OCI-LY1 (cell line): ENCODE results near the gene LRP6.

ENCODE experiments used
- H2AFZ ChIP-seq: fragments of 200-600 bp; sonication (generic), shearing (Covaris generic); 2 replicates; pipeline ENCODE4 v1.6.0; 2014; ENCODE audit warnings: antibody characterized with exemption, mild to moderate bottlenecking, low read length
- H3F3A ChIP-seq: fragments of 200-600 bp; sonication (generic), shearing (Covaris generic); 2 replicates; pipeline ENCODE4 v1.6.0; 2014; ENCODE audit warnings: mild to moderate bottlenecking, antibody characterized with exemption, low read length, moderate library complexity; ENCODE audit not compliant: insufficient read depth
- H3K27ac ChIP-seq: fragments of 200-600 bp; sonication (generic); 2 replicates; pipeline ENCODE4 v1.5.1; 2014; ENCODE audit warnings: low read length, mixed run types, mild to moderate bottlenecking, low read depth; ENCODE audit not compliant: poor library complexity, severe bottlenecking
- H3K27me3 ChIP-seq: fragments of 200-600 bp; sonication (generic); 2 replicates; pipeline ENCODE4 v1.6.0; 2014; ENCODE audit warnings: antibody characterized with exemption, mild to moderate bottlenecking, low read length, moderate library complexity; ENCODE audit not compliant: insufficient read depth
- H3K36me3 ChIP-seq: fragments of 200-600 bp; sonication (generic); 2 replicates; pipeline ENCODE4 v1.6.1; 2014; ENCODE audit warnings: mild to moderate bottlenecking, antibody characterized with exemption, low read length, moderate library complexity, mixed read lengths; ENCODE audit not compliant: insufficient read depth
- H3K4me1 ChIP-seq: fragments of 200-600 bp; sonication (generic); 2 replicates; pipeline ENCODE4 v1.5.1; 2014; ENCODE audit warnings: mild to moderate bottlenecking, low read length, moderate library complexity; ENCODE audit not compliant: insufficient read depth, severe bottlenecking
- H3K4me2 ChIP-seq: fragments of 200-600 bp; sonication (generic), shearing (Covaris generic); 2 replicates; pipeline ENCODE4 v1.6.1; 2014; ENCODE audit warnings: low read length
- H3K4me3 ChIP-seq: fragments of 200-600 bp; sonication (generic); 2 replicates; pipeline ENCODE4 v1.5.1; 2014; ENCODE audit warnings: low read length, low read depth, mild to moderate bottlenecking, mixed read lengths; ENCODE audit not compliant: poor library complexity, severe bottlenecking
- H3K79me2 ChIP-seq: fragments of 200-600 bp; shearing (Covaris generic); 2 replicates; pipeline ENCODE4 v1.6.1; 2016; ENCODE audit warnings: mixed run types, low read length, mixed read lengths; ENCODE audit not compliant: insufficient read depth
- H3K9ac ChIP-seq: fragments of 200-600 bp; sonication (generic), shearing (Covaris generic); 2 replicates; pipeline ENCODE4 v1.6.1; 2014; ENCODE audit warnings: mild to moderate bottlenecking, low read length, mixed read lengths
- H3K9me2 ChIP-seq: fragments of 200-600 bp; sonication (generic), shearing (Covaris generic); 2 replicates; pipeline ENCODE4 v1.6.1; 2014; ENCODE audit warnings: low read depth, mild to moderate bottlenecking, low read length, mixed read lengths
- H3K9me3 ChIP-seq: fragments of 200-600 bp; shearing (Covaris generic); 2 replicates; pipeline ENCODE4 v1.6.1; 2014; ENCODE audit warnings: low read length, mixed read lengths
- H4K20me1 ChIP-seq: fragments of 200-600 bp; sonication (generic), shearing (Covaris generic); 2 replicates; pipeline ENCODE4 v1.6.0; 2016; ENCODE audit warnings: mild to moderate bottlenecking, low read length; ENCODE audit not compliant: insufficient read depth
- CTCF ChIP-seq: fragments of 200-600 bp; sonication (generic), shearing (Covaris generic); IDR thresholded peaks from 2 replicates; pipeline ENCODE4 v1.5.1; 2017; ENCODE audit warnings: mild to moderate bottlenecking, antibody characterized with exemption, low read length, moderate library complexity, mixed read lengths
- EZH2 ChIP-seq: fragments of 200-600 bp; sonication (generic), shearing (Covaris generic); IDR thresholded peaks from 2 replicates; pipeline ENCODE4 v1.8.0; 2017; ENCODE audit warnings: borderline replicate concordance, mixed run types, mild to moderate bottlenecking, antibody characterized with exemption, low read length, moderate library complexity, mixed read lengths

Gene LRP6

GRCh38 chr12:12166751-12167150, 100.1 kb downstream of the LRP6 start:
- no peaks in the 10 kb centered on the region for H3K79me2 ChIP-seq
- no peaks in the 10 kb centered on the region for H3K4me1 ChIP-seq
- H3K27ac ChIP-seq: no peak overlapping the region
- 0 out of 2 replicates have a peak, but pooled peaks cover 3% of the 10 kb centered on the region for H3F3A ChIP-seq
- H2AFZ ChIP-seq: no peak overlapping the region
- TF ChIP-seq CTCF (no peak), EZH2 (no peak)
- no peak overlapping the region for H3K4me2 ChIP-seq
- H3K36me3 ChIP-seq: no peaks in the 10 kb centered on the region
- no peaks in the 10 kb centered on the region for H3K9me2 ChIP-seq
- H3K9ac ChIP-seq: no peak overlapping the region
- H3K4me3 ChIP-seq: no peak overlapping the region
- no peaks in the 10 kb centered on the region for H4K20me1 ChIP-seq
- H3K27me3 ChIP-seq: no peaks in the 10 kb centered on the region
- no peaks in the 10 kb centered on the region for H3K9me3 ChIP-seq

- no peaks in the 10 kb centered on the region for H3K79me2 ChIP-seq
- no peak overlapping the region for H3K4me2 ChIP-seq
- H3K9me2 ChIP-seq: no peaks in the 10 kb centered on the region
- no peak overlapping the region for H2AFZ ChIP-seq
- no peaks in the 10 kb centered on the region for H3K4me1 ChIP-seq
- no peak overlapping the region for H3K27ac ChIP-seq
- no peaks in the 10 kb centered on the region for H3K9me3 ChIP-seq
- H3K4me3 ChIP-seq: no peak overlapping the region
- no peaks in the 10 kb centered on the region for H3F3A ChIP-seq
- H4K20me1 ChIP-seq: no peaks in the 10 kb centered on the region
- no peaks in the 10 kb centered on the region for H3K36me3 ChIP-seq
- H3K27me3 ChIP-seq: no peaks in the 10 kb centered on the region
- no peak for TF ChIP-seq CTCF
- no peak overlapping the region for H3K9ac ChIP-seq
These were observed 106.9 kb downstream of the LRP6 start for GRCh38 chr12:12159988-12160387.

GRCh38 chr12:12158858-12159257, 108.0 kb downstream of the LRP6 start:
- Histone ChIP-seq H3K27me3 (no peaks in the 10 kb centered on the region), H3K9me2 (no peaks in the 10 kb centered on the region), H4K20me1 (no peaks in the 10 kb centered on the region), H3K9me3 (no peaks in the 10 kb centered on the region), H3K36me3 (no peaks in the 10 kb centered on the region), H3K4me3 (no peak overlapping the region), H3K4me1 (no peaks in the 10 kb centered on the region), H3K27ac (no peak overlapping the region), H3K4me2 (no peak overlapping the region), H2AFZ (no peak overlapping the region), H3K9ac (no peak overlapping the region), H3K79me2 (no peaks in the 10 kb centered on the region), H3F3A (no peaks in the 10 kb centered on the region)
- no peak for TF ChIP-seq CTCF
- TF ChIP-seq EZH2: no peak
